Measurements from ENCODE around the gene KATNA1.
"Not testable (repeated sequence)": the region's sequence is repeated elsewhere in the genome, so short reads cannot be mapped to it uniquely, and the experiment has no call there.

KATNA1 gene

GRCh38 chr6:149648148-149649145 lies at the start of gene KATNA1:
Gene KATNA1 (minus strand): TSS chr6:149648714. CDS start chr6:149638547, 10,167 bp downstream.
- peak; percentile 93 to 95 for ATAC-seq

GRCh38 chr6:149698175-149698574 lies 49.7 kb upstream of the KATNA1 start:
- ATAC-seq, result no peak

GRCh38 chr6:149696901-149697300 lies 48.4 kb upstream of the KATNA1 start:
- no peak for ATAC-seq

- ATAC-seq, result no peak
Measured at GRCh38 chr6:149694921-149695320, 46.4 kb upstream of the KATNA1 start.

- ATAC-seq, result no peak
Measured at GRCh38 chr6:149691201-149691600, 42.7 kb upstream of the KATNA1 start.

GRCh38 chr6:149686230-149686629 lies 37.7 kb upstream of the KATNA1 start:
- ATAC-seq, result no peak

- ATAC-seq, result no peak
Measured at GRCh38 chr6:149683256-149683859, 34.8 kb upstream of the KATNA1 start.

GRCh38 chr6:149681845-149682244 lies 33.3 kb upstream of the KATNA1 start:
- ATAC-seq, result not testable (repeated sequence)

- no peak for ATAC-seq
Measured at GRCh38 chr6:149681209-149681608, 32.7 kb upstream of the KATNA1 start.

GRCh38 chr6:149680503-149680902 lies 32.0 kb upstream of the KATNA1 start:
- ATAC-seq, result no peak

GRCh38 chr6:149672265-149672664 lies 23.8 kb upstream of the KATNA1 start:
- ATAC-seq, result not testable (repeated sequence)

GRCh38 chr6:149660028-149660427 lies 11.5 kb upstream of the KATNA1 start:
- no peak for ATAC-seq

- no peak for ATAC-seq
Measured at GRCh38 chr6:149657441-149657840, 8.9 kb upstream of the KATNA1 start.

- ATAC-seq, result no peak
Measured at GRCh38 chr6:149651056-149651455, 2.5 kb upstream of the KATNA1 start.

- no peak for ATAC-seq
Measured at GRCh38 chr6:149646599-149646998, 1.9 kb downstream of the KATNA1 start.

- ATAC-seq, result no peak
Measured at GRCh38 chr6:149642829-149643580, 5.5 kb downstream of the KATNA1 start.

- no peak for ATAC-seq
Measured at GRCh38 chr6:149636124-149636523, 12.4 kb downstream of the KATNA1 start.

GRCh38 chr6:149634315-149634714 lies 14.2 kb downstream of the KATNA1 start:
- no peak for ATAC-seq

GRCh38 chr6:149628875-149629510 lies 19.5 kb downstream of the KATNA1 start:
- ATAC-seq, result peak; percentile 68 to 69

- ATAC-seq, result no peak
Measured at GRCh38 chr6:149627672-149628071, 20.8 kb downstream of the KATNA1 start.

- no peak for ATAC-seq
Measured at GRCh38 chr6:149615805-149616204, 32.7 kb downstream of the KATNA1 start.

GRCh38 chr6:149614337-149614736 lies 34.2 kb downstream of the KATNA1 start:
- ATAC-seq, result no peak
